ENCODE measurements around the gene GALNT10.

Gene GALNT10

GRCh38 chr5:154262342-154262741 lies 71.8 kb downstream of the GALNT10 start:
- DNase-seq (ENCODE audit: low read depth in 3 of 3, low spot score in 1 of 3): no peak

- DNase-seq (ENCODE audit: low read depth in 3 of 3, low spot score in 1 of 3): no peak
These were observed 74.1 kb downstream of the GALNT10 start for GRCh38 chr5:154264549-154265196.

- DNase-seq (ENCODE audit: low read depth in 3 of 3, low spot score in 1 of 3): no peak
These were observed 74.8 kb downstream of the GALNT10 start for GRCh38 chr5:154265197-154265773.

DNA sequence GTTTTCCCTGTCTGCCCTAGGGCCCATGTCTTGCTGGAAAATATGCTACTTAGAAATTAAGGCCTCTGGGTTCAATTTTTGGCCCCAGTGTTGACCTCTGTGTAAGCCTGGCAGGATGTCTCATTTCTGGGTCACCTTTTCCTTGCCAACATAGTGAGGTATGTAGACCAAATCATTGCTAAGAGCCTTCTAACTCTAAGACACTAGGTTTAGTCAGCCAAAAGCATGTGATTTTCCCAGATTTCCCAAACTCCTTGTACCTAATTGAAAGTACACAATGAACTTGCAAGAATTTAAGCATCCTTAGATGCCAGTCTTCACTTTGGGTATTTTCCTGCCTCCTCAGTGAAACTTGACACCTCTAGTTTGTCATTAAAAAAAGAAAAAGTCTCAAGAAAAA lies 77.0 kb downstream of the GALNT10 start:
- no peak for DNase-seq (ENCODE audit: low read depth in 3 of 3, low spot score in 1 of 3)

DNA sequence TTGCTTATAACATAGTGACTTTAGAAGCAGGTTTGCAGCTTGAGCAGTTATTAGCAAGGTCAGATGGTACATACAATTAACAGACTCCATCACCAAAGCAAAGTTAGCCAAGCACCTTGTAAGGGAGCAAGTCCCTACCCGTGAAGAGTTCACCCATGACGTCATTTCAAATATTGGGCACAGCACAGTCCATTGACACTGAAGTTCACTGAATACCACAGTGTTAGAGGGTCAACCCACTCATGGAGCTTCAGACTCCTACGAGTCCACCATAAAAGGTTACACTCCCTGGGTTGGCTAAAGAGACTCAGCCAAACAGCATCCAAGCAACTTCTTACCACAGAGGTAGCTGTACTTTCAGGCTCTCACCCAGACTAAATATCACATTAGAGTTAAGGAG lies 77.5 kb downstream of the GALNT10 start:
- no peak for DNase-seq (ENCODE audit: low read depth in 3 of 3, low spot score in 1 of 3)

- DNase-seq (ENCODE audit: low read depth in 3 of 3, low spot score in 1 of 3): no peak
These were observed 78.9 kb downstream of the GALNT10 start for GRCh38 chr5:154269414-154269813.

DNA sequence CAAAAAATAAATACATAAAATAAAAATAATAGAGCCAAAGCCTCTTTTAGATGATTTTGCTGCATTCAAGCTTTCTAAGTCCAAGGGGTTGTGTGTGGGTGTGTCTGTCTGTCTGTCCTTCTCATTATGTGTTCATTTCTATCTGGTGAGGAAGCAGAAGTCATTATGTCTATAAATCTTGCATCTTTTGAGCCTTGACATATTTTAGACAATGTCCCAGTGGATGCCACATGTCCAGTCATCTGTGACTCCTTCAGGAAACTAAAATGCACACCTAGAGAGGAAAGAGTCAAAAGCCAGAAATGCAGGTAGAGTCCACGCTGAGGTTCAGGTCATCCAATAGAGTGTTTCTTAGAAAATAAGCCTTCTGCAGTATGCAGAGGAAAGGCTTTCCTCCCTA lies 80.9 kb downstream of the GALNT10 start:
- DNase-seq (ENCODE audit: low read depth in 3 of 3, low spot score in 1 of 3): no peak

DNA sequence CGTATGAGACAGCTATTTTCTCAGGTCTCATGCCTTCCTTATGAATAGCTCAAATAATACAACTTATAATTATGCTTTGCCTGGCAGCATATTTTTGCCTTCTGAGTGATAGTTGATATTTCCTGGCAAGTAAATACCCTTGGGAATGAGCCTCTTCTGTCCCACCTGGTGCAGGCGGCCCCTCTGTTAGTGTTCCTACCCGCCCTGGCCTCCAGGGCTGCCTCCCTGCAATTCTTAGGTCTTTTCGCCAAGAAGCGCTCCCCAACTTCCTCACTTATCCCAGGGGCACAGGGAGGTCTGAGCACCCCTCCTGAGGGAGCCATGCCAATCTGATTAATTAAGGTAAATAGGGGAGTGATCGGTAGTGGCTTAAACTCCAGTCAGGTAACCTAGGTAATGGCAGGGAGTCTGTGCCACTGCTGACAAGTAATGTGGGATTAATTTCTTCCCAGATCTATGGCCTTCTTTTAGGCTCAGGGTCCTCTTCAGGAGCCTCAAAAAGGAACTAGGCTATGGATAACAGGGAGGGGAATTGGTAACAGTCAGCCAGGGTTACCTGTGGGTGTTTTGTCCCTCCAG lies 81.5 kb downstream of the GALNT10 start:
- no peak for DNase-seq (ENCODE audit: low read depth in 3 of 3, low spot score in 1 of 3)

GRCh38 chr5:154273028-154273617 lies 82.6 kb downstream of the GALNT10 start:
- no peak for DNase-seq (ENCODE audit: low read depth in 3 of 3, low spot score in 1 of 3)

DNA sequence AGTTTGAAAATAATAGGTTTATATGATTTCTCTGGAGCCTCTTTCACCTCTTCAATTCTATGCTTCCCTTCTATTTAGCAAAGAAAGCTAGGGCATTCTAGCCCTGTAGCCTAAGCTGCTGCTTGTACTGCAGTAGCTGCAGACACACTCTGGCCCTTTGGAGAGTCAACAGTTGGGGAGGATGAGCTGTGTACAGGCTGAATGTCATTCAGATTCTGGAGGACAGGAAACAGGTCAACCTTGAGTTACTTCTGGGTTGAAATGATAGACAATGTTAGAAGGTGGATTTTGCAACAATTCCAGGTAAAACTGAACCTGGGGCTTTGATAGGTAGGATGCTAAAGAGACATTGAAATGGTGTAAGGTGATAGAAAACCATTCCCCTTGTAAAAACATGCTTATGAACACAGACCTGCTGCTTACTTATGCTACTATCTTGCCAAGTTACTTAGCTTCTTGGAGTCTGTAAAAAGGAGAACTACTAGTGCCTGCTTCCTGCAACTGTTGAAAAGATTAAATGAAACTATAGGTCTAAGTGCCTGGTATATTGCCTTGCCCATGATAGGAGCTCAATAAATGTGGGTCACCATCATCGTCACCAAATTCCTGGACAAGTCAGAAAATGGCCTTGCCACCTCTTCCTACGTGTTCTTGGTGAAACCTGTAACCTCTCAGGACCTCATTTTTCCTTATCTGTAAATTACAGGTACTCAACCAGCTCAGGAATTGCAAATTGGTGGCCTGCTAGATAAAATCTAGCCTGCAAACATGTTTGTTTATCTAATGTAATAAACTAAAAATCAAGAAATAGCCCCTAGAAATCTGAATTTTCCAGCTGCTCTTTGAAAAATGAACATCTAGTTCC lies 83.7 kb downstream of the GALNT10 start:
- DNase-seq (ENCODE audit: low read depth in 3 of 3, low spot score in 1 of 3): no peak

- no peak for DNase-seq (ENCODE audit: low read depth in 3 of 3, low spot score in 1 of 3)
These were observed 84.3 kb downstream of the GALNT10 start for GRCh38 chr5:154274828-154275185.

GRCh38 chr5:154275566-154275965 lies 85.0 kb downstream of the GALNT10 start:
- no peak for DNase-seq (ENCODE audit: low read depth in 3 of 3, low spot score in 1 of 3)

DNA sequence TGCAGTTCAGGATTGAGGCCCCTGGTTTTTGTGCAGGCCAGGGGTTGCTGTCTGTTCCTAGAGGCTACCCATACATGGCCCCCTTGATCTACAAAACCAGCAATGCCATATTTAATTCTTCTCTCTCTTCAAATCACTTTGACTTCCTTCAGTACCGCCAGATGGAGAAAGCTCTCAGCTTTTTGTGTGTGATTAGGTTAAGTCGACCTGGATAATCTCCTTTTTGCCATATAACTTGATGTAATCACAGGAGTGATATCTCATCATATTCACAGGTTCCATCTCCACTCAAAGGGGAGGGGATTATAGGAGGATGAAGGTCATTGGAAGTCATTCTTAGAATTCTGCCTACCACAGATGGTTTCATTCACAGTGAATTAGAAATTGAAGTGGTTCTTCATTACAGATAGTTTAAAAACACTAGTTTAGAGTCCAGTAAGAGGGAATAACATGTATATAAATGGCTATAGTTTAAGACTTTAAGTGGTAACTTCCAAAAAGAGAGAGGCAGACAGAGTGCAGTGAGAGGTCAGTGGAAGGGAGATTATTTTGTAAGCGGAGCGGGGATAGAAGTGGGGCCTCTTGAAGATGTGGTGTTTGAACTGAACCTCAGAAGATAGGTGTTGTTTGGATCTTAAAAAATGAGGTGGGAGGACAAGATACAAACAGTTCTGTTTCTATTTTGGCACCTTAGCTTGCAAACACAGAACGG lies 85.9 kb downstream of the GALNT10 start:
- DNase-seq (ENCODE audit: low read depth in 3 of 3, low spot score in 1 of 3): no peak

DNA sequence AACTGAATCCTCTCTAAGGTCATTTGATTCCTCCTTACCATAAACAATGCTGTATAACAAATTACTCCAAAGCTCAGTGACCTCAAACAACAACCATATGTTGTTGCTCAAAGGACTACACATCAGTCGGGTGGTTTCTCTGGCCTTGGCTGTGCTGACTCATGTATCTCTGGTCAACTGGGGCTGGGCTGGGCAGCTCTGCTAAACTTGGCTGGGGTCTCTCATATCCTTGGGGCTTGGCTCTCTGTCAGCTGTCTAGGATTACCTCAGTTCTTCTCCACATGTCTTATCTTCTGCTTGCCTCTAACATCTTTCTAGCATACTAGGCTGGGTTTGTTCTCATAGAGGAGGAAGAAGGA lies 86.4 kb downstream of the GALNT10 start:
- no peak for DNase-seq (ENCODE audit: low read depth in 3 of 3, low spot score in 1 of 3)

DNA sequence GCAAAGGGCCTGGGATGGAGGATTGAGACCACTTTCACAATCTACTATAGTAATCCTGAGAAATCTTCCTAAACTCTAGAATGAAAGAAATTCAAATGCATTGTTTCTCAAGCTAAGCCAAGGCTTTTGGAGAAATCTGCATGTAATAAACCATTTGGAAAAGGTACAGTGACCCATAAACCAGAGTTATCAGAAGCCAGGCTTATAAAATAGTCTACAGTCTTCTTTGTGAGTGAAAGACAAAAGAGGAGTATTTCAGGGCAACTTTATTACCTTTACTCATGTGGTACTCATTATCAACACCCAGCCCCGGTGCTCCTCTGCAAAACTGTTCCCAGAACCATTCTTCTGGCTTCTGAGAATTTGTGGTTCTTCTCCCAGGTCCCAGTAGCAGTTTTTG lies 87.0 kb downstream of the GALNT10 start:
- no peak for DNase-seq (ENCODE audit: low read depth in 3 of 3, low spot score in 1 of 3)

DNA sequence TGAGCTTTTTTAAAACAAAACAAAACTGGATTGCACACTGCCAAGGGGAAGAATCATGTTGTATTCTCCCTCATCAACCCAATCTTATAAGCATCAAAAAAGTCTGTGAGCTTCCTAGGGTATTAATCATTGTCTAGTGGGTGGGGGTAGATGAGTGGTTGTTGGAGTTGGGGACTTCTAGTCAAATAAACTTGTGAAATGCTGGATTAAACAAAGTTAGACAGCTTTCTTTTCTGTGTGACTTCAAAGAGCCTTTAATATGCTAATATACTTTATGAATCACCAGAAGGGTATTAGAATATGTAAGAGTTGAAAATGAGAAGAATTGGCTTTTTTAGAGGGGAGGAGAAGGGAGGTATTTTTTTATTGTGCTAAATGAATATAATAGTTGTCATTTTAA lies 87.7 kb downstream of the GALNT10 start:
- no peak for DNase-seq (ENCODE audit: low read depth in 3 of 3, low spot score in 1 of 3)

GRCh38 chr5:154278908-154279307 lies 88.4 kb downstream of the GALNT10 start:
- no peak for DNase-seq (ENCODE audit: low read depth in 3 of 3, low spot score in 1 of 3)

GRCh38 chr5:154284433-154284832 lies 93.9 kb downstream of the GALNT10 start:
- no peak for DNase-seq (ENCODE audit: low read depth in 3 of 3, low spot score in 1 of 3)

- no peak for DNase-seq (ENCODE audit: low read depth in 3 of 3, low spot score in 1 of 3)
These were observed 95.3 kb downstream of the GALNT10 start for GRCh38 chr5:154285661-154286408.

GRCh38 chr5:154286557-154286956 lies 96.0 kb downstream of the GALNT10 start:
- no peak for DNase-seq (ENCODE audit: low read depth in 3 of 3, low spot score in 1 of 3)

Data from stimulated activated CD4-positive, alpha-beta T cell treated with anti-CD3 and anti-CD28 coated beads, TNF-alpha, amount 100 ng/mL, for 1 hour (primary cell).